HepG2 (cell line): ENCODE measurements around the gene ICE2. TPM values are rescaled to one million over a fixed set of nuclear protein-coding genes. Genes with fewer than 3 reads are reported as not detected.
A peak's percentile ranks its signal among the peaks of the same experiment; 100 is the strongest.

ENCODE experiments used
- CBX1 ChIP-seq: IDR thresholded peaks from one replicate; pipeline ENCODE4 v1.6.1; 2016; ENCODE audit warnings: antibody characterized with exemption, low read depth
- JUNB ChIP-seq: sonication (generic); formaldehyde crosslinking; IDR thresholded peaks from 2 replicates; pipeline ENCODE4 v1.8.0; 2022; ENCODE audit warnings: missing genetic modification reagents, mild to moderate bottlenecking, borderline replicate concordance
- KDM1A ChIP-seq: IDR thresholded peaks from 2 replicates; pipeline ENCODE4 v1.6.1; 2016; ENCODE audit warnings: missing compliant biosample characterization
- MAFF ChIP-seq: IDR thresholded peaks from 2 replicates; pipeline ENCODE4 v1.6.1; 2011; ENCODE audit warnings: low read depth, low read length, improper control_type of control experiment
- MIER2 ChIP-seq: IDR thresholded peaks from 2 replicates; pipeline ENCODE4 v1.6.1; 2016; ENCODE audit warnings: missing biosample characterization, missing genetic modification reagents
- SRY ChIP-seq: sonication (generic); formaldehyde crosslinking; IDR thresholded peaks from 2 replicates; pipeline ENCODE4 v1.8.0; 2022; ENCODE audit warnings: mild to moderate bottlenecking, missing genetic modification reagents
- TEAD2 ChIP-seq: sonication (generic); formaldehyde crosslinking; IDR thresholded peaks from 2 replicates; pipeline ENCODE4 v1.9.0; 2021; ENCODE audit warnings: missing genetic modification reagents
- ZFP36L2 ChIP-seq: sonication (generic); formaldehyde crosslinking; IDR thresholded peaks from 2 replicates; pipeline ENCODE4 v1.4.0; 2020; ENCODE audit warnings: missing genetic modification reagents
- ZFX ChIP-seq: sonication (generic); formaldehyde crosslinking; IDR thresholded peaks from 2 replicates; pipeline ENCODE4 v1.4.0; 2020; ENCODE audit warnings: mild to moderate bottlenecking, low read depth, missing genetic modification reagents, moderate library complexity
- ZNF296 ChIP-seq: sonication (generic); formaldehyde crosslinking; conservative IDR thresholded peaks from 2 replicates; pipeline ENCODE4 v1.5.0; 2020; ENCODE audit warnings: mild to moderate bottlenecking, missing genetic modification reagents
- ZNF333 ChIP-seq: sonication (generic); formaldehyde crosslinking; IDR thresholded peaks from 2 replicates; pipeline ENCODE4 v1.4.0; 2020; ENCODE audit warnings: mild to moderate bottlenecking, missing genetic modification reagents, borderline replicate concordance
- ZNF570 ChIP-seq: sonication (generic); formaldehyde crosslinking; IDR thresholded peaks from 2 replicates; pipeline ENCODE4 v1.4.0; 2020; ENCODE audit warnings: mild to moderate bottlenecking, missing genetic modification reagents, borderline replicate concordance
- ZNF605 ChIP-seq: sonication (generic); formaldehyde crosslinking; IDR thresholded peaks from 2 replicates; pipeline ENCODE4 v1.8.0; 2022; ENCODE audit warnings: mild to moderate bottlenecking, missing genetic modification reagents
- ZNF652 ChIP-seq: IDR thresholded peaks from 2 replicates; pipeline ENCODE4 v1.6.1; 2016; ENCODE audit warnings: low read depth, borderline replicate concordance
- ZNF678 ChIP-seq: sonication (generic); formaldehyde crosslinking; IDR thresholded peaks from 2 replicates; pipeline ENCODE4 v1.4.0; 2020; ENCODE audit warnings: mild to moderate bottlenecking, missing genetic modification reagents
- polyA plus RNA-seq, 8 experiments: library from polyadenylated mRNA; depleted of rRNA in 3 of 8; stranded (reverse) in 7 of 8; unstranded in 1 of 8; fragments of >200 nt; fragmentation: Illumina TruSeq in 4 of 8; extraction: Trizol in 4 of 8; gene quantifications; 2 replicates each; pipeline versions ENCODE4 v1.2.1 to v1.2.3, GENCODE V29; 2011 to 2016; ENCODE audit warnings: low read depth in 4 of 8, missing spikeins in 1 of 8, mixed read lengths in 1 of 8; ENCODE audit not compliant: insufficient read depth in 1 of 8
- total RNA-seq, 5 experiments: library from RNA; depleted of rRNA; stranded (reverse); fragments of >200 nt; fragmentation: Illumina TruSeq; extraction: Trizol; gene quantifications; 2 replicates each; pipeline ENCODE4 v1.2.3, GENCODE V29; 2016; ENCODE audit warnings: low read depth in 1 of 5
- TF ChIP-seq, protein P1 (sequence below): sonication (generic); formaldehyde crosslinking; IDR thresholded peaks from 2 replicates; pipeline ENCODE4; 2020; ENCODE audit warnings: missing genetic modification reagents, mild to moderate bottlenecking, borderline replicate concordance
- TF ChIP-seq, protein P2 (sequence below): sonication (generic); formaldehyde crosslinking; IDR thresholded peaks from 2 replicates; pipeline ENCODE4 v1.5.0; 2020; ENCODE audit warnings: mild to moderate bottlenecking, missing genetic modification reagents
- TF ChIP-seq, protein P3 (sequence below): sonication (generic); formaldehyde crosslinking; IDR thresholded peaks from 2 replicates; pipeline ENCODE4 v1.5.0; 2020; ENCODE audit warnings: missing genetic modification reagents
- TF ChIP-seq, protein P4 (sequence below): sonication (generic); formaldehyde crosslinking; IDR thresholded peaks from 2 replicates; pipeline ENCODE4 v1.4.0; 2020; ENCODE audit warnings: mild to moderate bottlenecking, missing genetic modification reagents

Gene ICE2
- total and polyA plus RNA-seq, 2 of the 13 experiments (the other 11 are each of a cell fraction or from before 2014, with no cell fraction given), result 24.8 to 26.4 TPM

DNA sequence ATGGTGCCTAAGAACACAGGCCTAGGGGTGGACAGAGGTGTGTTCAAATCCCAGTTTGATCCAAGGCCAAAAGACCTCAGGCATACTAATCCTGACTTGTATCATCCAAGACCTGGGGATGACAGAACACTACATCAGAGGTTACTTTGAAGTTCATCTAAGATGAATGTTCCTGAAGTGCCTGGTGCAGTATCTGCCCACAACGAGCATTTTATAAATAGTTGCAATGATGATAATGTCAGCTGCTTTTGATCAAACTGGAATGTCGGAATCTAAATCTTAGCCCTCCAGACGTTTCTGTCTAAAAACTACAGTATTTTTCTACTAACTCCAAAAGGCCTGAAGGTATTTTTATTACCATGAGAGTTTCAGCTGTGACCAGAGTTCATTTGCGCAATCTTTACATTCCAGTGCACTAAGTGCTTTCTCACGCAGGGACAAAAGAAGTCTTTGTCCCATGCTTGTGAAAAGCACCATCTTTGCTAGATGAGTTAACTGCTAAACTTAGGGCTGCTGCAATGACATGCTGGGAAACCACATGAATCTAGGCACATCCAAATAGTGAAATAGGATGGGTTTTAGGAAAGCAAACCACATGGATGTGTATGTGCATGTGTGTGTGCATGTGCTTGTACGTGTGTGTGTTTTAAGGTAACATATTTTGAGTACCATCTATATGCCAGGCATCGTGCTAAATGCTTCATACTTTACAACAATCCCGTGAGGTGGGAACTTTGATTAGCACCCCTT is 99.2 kb downstream of the ICE2 start (continued):
- TF ChIP-seq ZNF333 (CRISPR knock-in tag) (no peak), ZFX (CRISPR knock-in tag) (peak; percentile 70), ZNF605 (CRISPR knock-in tag) (no peak), TEAD2 (CRISPR knock-in tag) (no peak), ZNF296 (CRISPR knock-in tag) (no peak), CBX1 (no peak), ZFP36L2 (CRISPR knock-in tag) (no peak), ZNF652 (peak; percentile 37; the same call in 1 of the 2 replicates), ZNF570 (CRISPR knock-in tag) (no peak), MIER2 (CRISPR knock-in tag) (peak; percentile 23; the same call in 1 of the 2 replicates), MAFF (0 out of 2 replicates have a peak, but pooled peaks have one; percentile 5), KDM1A (peak; percentile 59; the same call in 1 of the 2 replicates), JUNB (CRISPR knock-in tag) (no peak; the same call in 1 of the 2 replicates), SRY (CRISPR knock-in tag) (no peak), ZNF678 (CRISPR knock-in tag) (no peak)
- TF ChIP-seq, protein P1, sequence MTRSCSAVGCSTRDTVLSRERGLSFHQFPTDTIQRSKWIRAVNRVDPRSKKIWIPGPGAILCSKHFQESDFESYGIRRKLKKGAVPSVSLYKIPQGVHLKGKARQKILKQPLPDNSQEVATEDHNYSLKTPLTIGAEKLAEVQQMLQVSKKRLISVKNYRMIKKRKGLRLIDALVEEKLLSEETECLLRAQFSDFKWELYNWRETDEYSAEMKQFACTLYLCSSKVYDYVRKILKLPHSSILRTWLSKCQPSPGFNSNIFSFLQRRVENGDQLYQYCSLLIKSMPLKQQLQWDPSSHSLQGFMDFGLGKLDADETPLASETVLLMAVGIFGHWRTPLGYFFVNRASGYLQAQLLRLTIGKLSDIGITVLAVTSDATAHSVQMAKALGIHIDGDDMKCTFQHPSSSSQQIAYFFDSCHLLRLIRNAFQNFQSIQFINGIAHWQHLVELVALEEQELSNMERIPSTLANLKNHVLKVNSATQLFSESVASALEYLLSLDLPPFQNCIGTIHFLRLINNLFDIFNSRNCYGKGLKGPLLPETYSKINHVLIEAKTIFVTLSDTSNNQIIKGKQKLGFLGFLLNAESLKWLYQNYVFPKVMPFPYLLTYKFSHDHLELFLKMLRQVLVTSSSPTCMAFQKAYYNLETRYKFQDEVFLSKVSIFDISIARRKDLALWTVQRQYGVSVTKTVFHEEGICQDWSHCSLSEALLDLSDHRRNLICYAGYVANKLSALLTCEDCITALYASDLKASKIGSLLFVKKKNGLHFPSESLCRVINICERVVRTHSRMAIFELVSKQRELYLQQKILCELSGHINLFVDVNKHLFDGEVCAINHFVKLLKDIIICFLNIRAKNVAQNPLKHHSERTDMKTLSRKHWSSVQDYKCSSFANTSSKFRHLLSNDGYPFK (CRISPR knock-in tag), result no peak
- TF ChIP-seq, protein P2, sequence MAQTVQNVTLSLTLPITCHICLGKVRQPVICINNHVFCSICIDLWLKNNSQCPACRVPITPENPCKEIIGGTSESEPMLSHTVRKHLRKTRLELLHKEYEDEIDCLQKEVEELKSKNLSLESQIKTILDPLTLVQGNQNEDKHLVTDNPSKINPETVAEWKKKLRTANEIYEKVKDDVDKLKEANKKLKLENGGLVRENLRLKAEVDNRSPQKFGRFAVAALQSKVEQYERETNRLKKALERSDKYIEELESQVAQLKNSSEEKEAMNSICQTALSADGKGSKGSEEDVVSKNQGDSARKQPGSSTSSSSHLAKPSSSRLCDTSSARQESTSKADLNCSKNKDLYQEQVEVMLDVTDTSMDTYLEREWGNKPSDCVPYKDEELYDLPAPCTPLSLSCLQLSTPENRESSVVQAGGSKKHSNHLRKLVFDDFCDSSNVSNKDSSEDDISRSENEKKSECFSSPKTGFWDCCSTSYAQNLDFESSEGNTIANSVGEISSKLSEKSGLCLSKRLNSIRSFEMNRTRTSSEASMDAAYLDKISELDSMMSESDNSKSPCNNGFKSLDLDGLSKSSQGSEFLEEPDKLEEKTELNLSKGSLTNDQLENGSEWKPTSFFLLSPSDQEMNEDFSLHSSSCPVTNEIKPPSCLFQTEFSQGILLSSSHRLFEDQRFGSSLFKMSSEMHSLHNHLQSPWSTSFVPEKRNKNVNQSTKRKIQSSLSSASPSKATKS (CRISPR knock-in tag), result no peak; the same call in 1 of the 2 replicates
- TF ChIP-seq, protein P3, sequence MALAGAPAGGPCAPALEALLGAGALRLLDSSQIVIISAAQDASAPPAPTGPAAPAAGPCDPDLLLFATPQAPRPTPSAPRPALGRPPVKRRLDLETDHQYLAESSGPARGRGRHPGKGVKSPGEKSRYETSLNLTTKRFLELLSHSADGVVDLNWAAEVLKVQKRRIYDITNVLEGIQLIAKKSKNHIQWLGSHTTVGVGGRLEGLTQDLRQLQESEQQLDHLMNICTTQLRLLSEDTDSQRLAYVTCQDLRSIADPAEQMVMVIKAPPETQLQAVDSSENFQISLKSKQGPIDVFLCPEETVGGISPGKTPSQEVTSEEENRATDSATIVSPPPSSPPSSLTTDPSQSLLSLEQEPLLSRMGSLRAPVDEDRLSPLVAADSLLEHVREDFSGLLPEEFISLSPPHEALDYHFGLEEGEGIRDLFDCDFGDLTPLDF (CRISPR knock-in tag), result no peak
- TF ChIP-seq, protein P4, sequence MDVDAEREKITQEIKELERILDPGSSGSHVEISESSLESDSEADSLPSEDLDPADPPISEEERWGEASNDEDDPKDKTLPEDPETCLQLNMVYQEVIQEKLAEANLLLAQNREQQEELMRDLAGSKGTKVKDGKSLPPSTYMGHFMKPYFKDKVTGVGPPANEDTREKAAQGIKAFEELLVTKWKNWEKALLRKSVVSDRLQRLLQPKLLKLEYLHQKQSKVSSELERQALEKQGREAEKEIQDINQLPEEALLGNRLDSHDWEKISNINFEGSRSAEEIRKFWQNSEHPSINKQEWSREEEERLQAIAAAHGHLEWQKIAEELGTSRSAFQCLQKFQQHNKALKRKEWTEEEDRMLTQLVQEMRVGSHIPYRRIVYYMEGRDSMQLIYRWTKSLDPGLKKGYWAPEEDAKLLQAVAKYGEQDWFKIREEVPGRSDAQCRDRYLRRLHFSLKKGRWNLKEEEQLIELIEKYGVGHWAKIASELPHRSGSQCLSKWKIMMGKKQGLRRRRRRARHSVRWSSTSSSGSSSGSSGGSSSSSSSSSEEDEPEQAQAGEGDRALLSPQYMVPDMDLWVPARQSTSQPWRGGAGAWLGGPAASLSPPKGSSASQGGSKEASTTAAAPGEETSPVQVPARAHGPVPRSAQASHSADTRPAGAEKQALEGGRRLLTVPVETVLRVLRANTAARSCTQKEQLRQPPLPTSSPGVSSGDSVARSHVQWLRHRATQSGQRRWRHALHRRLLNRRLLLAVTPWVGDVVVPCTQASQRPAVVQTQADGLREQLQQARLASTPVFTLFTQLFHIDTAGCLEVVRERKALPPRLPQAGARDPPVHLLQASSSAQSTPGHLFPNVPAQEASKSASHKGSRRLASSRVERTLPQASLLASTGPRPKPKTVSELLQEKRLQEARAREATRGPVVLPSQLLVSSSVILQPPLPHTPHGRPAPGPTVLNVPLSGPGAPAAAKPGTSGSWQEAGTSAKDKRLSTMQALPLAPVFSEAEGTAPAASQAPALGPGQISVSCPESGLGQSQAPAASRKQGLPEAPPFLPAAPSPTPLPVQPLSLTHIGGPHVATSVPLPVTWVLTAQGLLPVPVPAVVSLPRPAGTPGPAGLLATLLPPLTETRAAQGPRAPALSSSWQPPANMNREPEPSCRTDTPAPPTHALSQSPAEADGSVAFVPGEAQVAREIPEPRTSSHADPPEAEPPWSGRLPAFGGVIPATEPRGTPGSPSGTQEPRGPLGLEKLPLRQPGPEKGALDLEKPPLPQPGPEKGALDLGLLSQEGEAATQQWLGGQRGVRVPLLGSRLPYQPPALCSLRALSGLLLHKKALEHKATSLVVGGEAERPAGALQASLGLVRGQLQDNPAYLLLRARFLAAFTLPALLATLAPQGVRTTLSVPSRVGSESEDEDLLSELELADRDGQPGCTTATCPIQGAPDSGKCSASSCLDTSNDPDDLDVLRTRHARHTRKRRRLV, result no peak
